HEK293 (cell line): ENCODE results near the gene SORT1.

Source experiments
- CTCF ChIP-seq: fragments of 450-650 bp; formaldehyde crosslinking; IDR thresholded peaks from 2 replicates; pipeline ENCODE4 v1.5.1; 2016; ENCODE audit warnings: missing biosample characterization, missing genetic modification characterization
- KLF1 ChIP-seq: fragments of 450-650 bp; formaldehyde crosslinking; IDR thresholded peaks from 2 replicates; pipeline ENCODE4 v1.5.1; 2016; ENCODE audit warnings: missing biosample characterization, missing genetic modification characterization
- REST ChIP-seq: fragments of 450-650 bp; formaldehyde crosslinking; IDR thresholded peaks from 2 replicates; pipeline ENCODE4 v1.5.1; 2016; ENCODE audit warnings: missing biosample characterization, missing genetic modification characterization
- WT1 ChIP-seq: fragments of 450-650 bp; formaldehyde crosslinking; IDR thresholded peaks from 2 replicates; pipeline ENCODE4 v1.5.1; 2016; ENCODE audit warnings: missing biosample characterization, missing genetic modification characterization
- ZNF398 ChIP-seq: fragments of 450-650 bp; formaldehyde crosslinking; IDR thresholded peaks from 2 replicates; pipeline ENCODE4 v1.5.1; 2017; ENCODE audit warnings: missing biosample characterization, missing genetic modification characterization
- ZNF423 ChIP-seq: fragments of 450-650 bp; formaldehyde crosslinking; IDR thresholded peaks from 2 replicates; pipeline ENCODE4 v1.5.1; 2016; ENCODE audit warnings: missing biosample characterization, missing genetic modification characterization
- ZNF549 ChIP-seq: fragments of 450-650 bp; IDR thresholded peaks from 2 replicates; pipeline ENCODE4 v1.5.1; 2018; ENCODE audit warnings: missing biosample characterization, missing genetic modification characterization, mild to moderate bottlenecking, inconsistent platforms, moderate library complexity

- TF ChIP-seq CTCF (tag by site-specific recombination) (no peak), ZNF549 (tag by site-specific recombination) (no peak), REST (tag by site-specific recombination) (no peak), KLF1 (tag by site-specific recombination) (no peak), WT1 (tag by site-specific recombination) (no peak), ZNF398 (tag by site-specific recombination) (no peak), ZNF423 (no peak)
These were observed 28.5 kb downstream of the SORT1 start for GRCh38 chr1:109369167-109369746.
